Loucy (cell line): ENCODE data around the gene GTSF1L.

Experiments
- H2AFZ ChIP-seq: fragments of 200-600 bp; sonication (generic); 2 replicates; pipeline ENCODE4 v1.6.0; 2016; ENCODE audit warnings: antibody characterized with exemption, mild to moderate bottlenecking, low read length, moderate library complexity
- H3F3A ChIP-seq: fragments of 200-600 bp; 2 replicates; pipeline ENCODE4 v1.6.0; 2016; ENCODE audit warnings: antibody characterized with exemption, low read depth, mild to moderate bottlenecking
- H3K27me3 ChIP-seq: fragments of 200-600 bp; sonication (generic); 2 replicates; pipeline ENCODE4 v1.6.1; 2014; ENCODE audit warnings: low read length, mild to moderate bottlenecking; ENCODE audit not compliant: insufficient read depth, poor library complexity, severe bottlenecking
- H3K36me3 ChIP-seq: fragments of 200-600 bp; sonication (generic); 2 replicates; pipeline ENCODE4 v1.6.1; 2016; ENCODE audit warnings: low read length; ENCODE audit not compliant: insufficient read depth
- H3K4me1 ChIP-seq: fragments of 200-600 bp; sonication (generic); 2 replicates; pipeline ENCODE4 v1.5.1; 2014; ENCODE audit warnings: low read length, mild to moderate bottlenecking; ENCODE audit not compliant: insufficient read depth, poor library complexity, severe bottlenecking
- H3K4me2 ChIP-seq: fragments of 200-600 bp; sonication (generic); 2 replicates; pipeline ENCODE4 v1.6.0; 2014; ENCODE audit warnings: antibody characterized with exemption, low read length, low read depth, mild to moderate bottlenecking; ENCODE audit not compliant: poor library complexity, severe bottlenecking
- H3K4me3 ChIP-seq: fragments of 200-600 bp; sonication (generic); 2 replicates; pipeline ENCODE4 v1.5.1; 2014; ENCODE audit warnings: low read length, mild to moderate bottlenecking, mixed read lengths; ENCODE audit not compliant: poor library complexity, severe bottlenecking
- H3K79me2 ChIP-seq: fragments of 200-600 bp; sonication (generic); 2 replicates; pipeline ENCODE4 v1.6.1; 2014; ENCODE audit warnings: low read length; ENCODE audit not compliant: insufficient read depth
- H3K9ac ChIP-seq: fragments of 200-600 bp; sonication (generic); 2 replicates; pipeline ENCODE4 v1.6.0; 2014; ENCODE audit warnings: mild to moderate bottlenecking, low read depth, low read length, moderate library complexity; ENCODE audit not compliant: poor library complexity, severe bottlenecking
- H3K9me2 ChIP-seq: fragments of 200-600 bp; sonication (generic); replicated peaks from 2 replicates; pipeline ENCODE4 v1.6.1; 2016; ENCODE audit warnings: low read depth, low read length, mixed read lengths
- H3K9me3 ChIP-seq: fragments of 200-600 bp; sonication (generic); 2 replicates; pipeline ENCODE4 v1.6.1; 2014; ENCODE audit warnings: mild to moderate bottlenecking, antibody characterized with exemption, low read length, low read depth; ENCODE audit not compliant: insufficient read depth
- H4K20me1 ChIP-seq: fragments of 200-600 bp; sonication (generic); 2 replicates; pipeline ENCODE4 v1.6.0; 2014; ENCODE audit warnings: antibody characterized with exemption, low read length, mild to moderate bottlenecking; ENCODE audit not compliant: insufficient read depth, poor library complexity, severe bottlenecking
- EZH2phosphoT487 ChIP-seq: fragments of 200-600 bp; IDR thresholded peaks from 2 replicates; pipeline ENCODE4 v1.6.1; 2018; ENCODE audit warnings: antibody characterized with exemption, mild to moderate bottlenecking, moderate library complexity, borderline replicate concordance
- TF ChIP-seq, protein P1 (sequence below): fragments of 200-600 bp; sonication (generic); conservative IDR thresholded peaks from 2 replicates; pipeline ENCODE4 v1.5.1; 2014; ENCODE audit warnings: mild to moderate bottlenecking, antibody characterized with exemption, low read length

The GTSF1L gene

DNA sequence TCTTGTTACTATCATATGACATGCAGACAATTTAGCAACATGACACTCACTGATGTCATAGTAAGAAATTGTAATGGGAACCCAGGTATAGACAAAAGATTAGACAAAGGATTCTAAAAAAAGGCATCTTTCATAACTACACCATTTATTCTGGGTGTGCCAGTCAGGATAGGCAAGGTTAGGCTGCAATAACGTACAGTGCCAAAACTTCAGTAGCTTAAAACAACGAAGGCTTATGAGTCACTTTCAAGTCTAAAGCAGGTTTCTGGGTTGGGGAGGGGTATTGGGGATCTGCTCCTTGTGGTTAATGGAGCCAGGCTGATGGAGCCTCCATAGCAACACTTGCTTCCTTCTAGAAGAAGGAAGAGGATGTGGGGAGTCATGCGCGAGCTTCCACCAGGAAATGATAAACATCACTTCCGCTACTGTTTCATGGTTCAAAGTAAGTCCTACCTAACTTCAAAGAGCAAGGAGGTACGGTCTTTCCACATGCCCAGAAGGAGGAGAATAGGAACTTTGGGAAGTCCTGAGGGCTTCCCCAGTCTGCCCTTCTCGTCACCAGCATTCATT, 2.0 kb upstream of the GTSF1L start:
- H3K79me2 ChIP-seq: no peaks in the 10 kb centered on the region
- no peaks in the 10 kb centered on the region for H3K4me1 ChIP-seq
- no peak overlapping the region for H3K9ac ChIP-seq
- H3K9me3 ChIP-seq: no peaks in the 10 kb centered on the region
- no peaks in the 10 kb centered on the region for H3F3A ChIP-seq
- no peak overlapping the region for H2AFZ ChIP-seq
- H3K27me3 ChIP-seq: no peaks in the 10 kb centered on the region
- H3K4me2 ChIP-seq: no peak overlapping the region
- TF ChIP-seq, protein P1, sequence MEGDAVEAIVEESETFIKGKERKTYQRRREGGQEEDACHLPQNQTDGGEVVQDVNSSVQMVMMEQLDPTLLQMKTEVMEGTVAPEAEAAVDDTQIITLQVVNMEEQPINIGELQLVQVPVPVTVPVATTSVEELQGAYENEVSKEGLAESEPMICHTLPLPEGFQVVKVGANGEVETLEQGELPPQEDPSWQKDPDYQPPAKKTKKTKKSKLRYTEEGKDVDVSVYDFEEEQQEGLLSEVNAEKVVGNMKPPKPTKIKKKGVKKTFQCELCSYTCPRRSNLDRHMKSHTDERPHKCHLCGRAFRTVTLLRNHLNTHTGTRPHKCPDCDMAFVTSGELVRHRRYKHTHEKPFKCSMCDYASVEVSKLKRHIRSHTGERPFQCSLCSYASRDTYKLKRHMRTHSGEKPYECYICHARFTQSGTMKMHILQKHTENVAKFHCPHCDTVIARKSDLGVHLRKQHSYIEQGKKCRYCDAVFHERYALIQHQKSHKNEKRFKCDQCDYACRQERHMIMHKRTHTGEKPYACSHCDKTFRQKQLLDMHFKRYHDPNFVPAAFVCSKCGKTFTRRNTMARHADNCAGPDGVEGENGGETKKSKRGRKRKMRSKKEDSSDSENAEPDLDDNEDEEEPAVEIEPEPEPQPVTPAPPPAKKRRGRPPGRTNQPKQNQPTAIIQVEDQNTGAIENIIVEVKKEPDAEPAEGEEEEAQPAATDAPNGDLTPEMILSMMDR: no peak
- no peak for TF ChIP-seq EZH2phosphoT487
- H3K9me2 ChIP-seq: no peaks in the 10 kb centered on the region
- H3K4me3 ChIP-seq: no peak overlapping the region
- no peaks in the 10 kb centered on the region for H3K36me3 ChIP-seq
- H4K20me1 ChIP-seq: no peaks in the 10 kb centered on the region

DNA sequence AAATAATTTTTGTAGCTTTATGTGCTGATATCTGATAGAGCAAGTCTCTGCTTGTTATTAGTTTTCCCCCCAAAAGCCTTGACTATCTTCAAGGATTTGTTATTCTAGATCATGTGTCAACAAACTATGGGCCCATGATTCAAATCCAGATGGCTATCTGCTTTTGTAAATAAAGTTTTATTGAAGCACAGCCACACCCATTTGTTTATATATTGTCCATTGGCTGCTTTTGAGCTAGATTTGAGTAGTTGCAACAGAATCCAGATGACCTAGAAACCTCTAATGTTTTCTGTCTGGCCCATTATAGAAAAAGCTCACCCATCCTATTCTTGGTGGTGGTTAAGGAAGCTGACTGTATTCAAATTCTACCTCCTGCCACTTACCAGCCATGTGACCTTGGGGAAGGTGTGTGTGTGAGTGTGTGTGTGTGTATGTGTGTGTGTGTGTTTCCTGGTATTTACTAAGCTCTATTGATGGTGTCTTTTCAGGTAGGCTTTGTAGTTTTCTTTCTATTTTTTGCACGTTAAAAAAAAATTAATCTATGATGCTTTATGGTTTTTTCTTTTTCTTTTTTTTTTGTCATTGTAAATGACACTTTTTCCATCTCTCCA, 1.3 kb upstream of the GTSF1L start:
- Histone ChIP-seq H3K36me3 (no peaks in the 10 kb centered on the region), H4K20me1 (no peaks in the 10 kb centered on the region), H3K27me3 (no peaks in the 10 kb centered on the region), H3K9me2 (no peaks in the 10 kb centered on the region), H2AFZ (no peak overlapping the region), H3K79me2 (no peaks in the 10 kb centered on the region), H3K9me3 (no peaks in the 10 kb centered on the region), H3F3A (no peaks in the 10 kb centered on the region), H3K4me2 (no peak overlapping the region), H3K4me1 (no peaks in the 10 kb centered on the region), H3K4me3 (no peak overlapping the region), H3K9ac (no peak overlapping the region)
- no peak for TF ChIP-seq EZH2phosphoT487
- TF ChIP-seq, protein P1: no peak

DNA sequence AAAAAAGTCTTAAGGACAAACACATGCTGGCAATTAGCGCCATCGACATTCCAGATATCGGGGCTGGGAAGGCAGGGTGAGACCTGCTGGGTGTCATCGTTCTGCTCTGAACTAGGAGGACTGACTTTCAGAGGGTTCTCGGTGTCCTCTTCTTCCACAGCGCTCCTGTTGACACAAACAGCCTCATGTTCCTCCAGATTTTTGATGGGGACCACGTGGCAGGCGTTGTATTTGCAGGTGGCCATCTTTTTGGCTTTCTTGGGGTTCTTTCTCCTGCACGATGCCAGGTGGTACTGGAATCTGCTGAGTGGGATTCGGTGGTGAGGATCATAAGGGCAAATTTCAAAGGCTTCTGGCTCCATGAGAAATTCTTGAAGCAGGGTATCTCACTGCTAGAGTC, 469 bp downstream of the GTSF1L start:
- Histone ChIP-seq H3K4me3 (no peak overlapping the region), H3K9me3 (no peaks in the 10 kb centered on the region), H3F3A (no peaks in the 10 kb centered on the region), H3K4me2 (no peak overlapping the region), H3K9ac (no peak overlapping the region), H3K27me3 (no peaks in the 10 kb centered on the region), H3K36me3 (no peaks in the 10 kb centered on the region), H3K4me1 (no peaks in the 10 kb centered on the region), H2AFZ (no peak overlapping the region), H3K79me2 (no peaks in the 10 kb centered on the region), H3K9me2 (no peaks in the 10 kb centered on the region), H4K20me1 (no peaks in the 10 kb centered on the region)
- TF ChIP-seq, protein P1: no peak
- TF ChIP-seq EZH2phosphoT487: no peak
